Neural progenitor cell (in vitro differentiated cells): ENCODE measurements around the gene ZNF148.

ENCODE experiments used
- CTCF ChIP-seq: fragments of 200-600 bp; sonication (generic); IDR thresholded peaks from 2 replicates; pipeline ENCODE4 v1.5.1; 2017; ENCODE audit warnings: antibody characterized with exemption, mild to moderate bottlenecking
- EZH2 ChIP-seq: fragments of 200-600 bp; sonication (generic); IDR thresholded peaks from 2 replicates; pipeline ENCODE4 v1.6.1; 2017; ENCODE audit warnings: antibody characterized with exemption, mild to moderate bottlenecking, moderate library complexity
- EZH2phosphoT487 ChIP-seq: fragments of 200-600 bp; sonication (generic); IDR thresholded peaks from 2 replicates; pipeline ENCODE4 v1.6.1; 2017; ENCODE audit warnings: antibody characterized with exemption

GRCh38 chr3:125200731-125201139, 174.4 kb downstream of the ZNF148 start:
- TF ChIP-seq CTCF, result no peak
- no peak for TF ChIP-seq EZH2
- no peak for TF ChIP-seq EZH2phosphoT487
